ENCODE results near the gene RNF144A.

Gene RNF144A

DNA sequence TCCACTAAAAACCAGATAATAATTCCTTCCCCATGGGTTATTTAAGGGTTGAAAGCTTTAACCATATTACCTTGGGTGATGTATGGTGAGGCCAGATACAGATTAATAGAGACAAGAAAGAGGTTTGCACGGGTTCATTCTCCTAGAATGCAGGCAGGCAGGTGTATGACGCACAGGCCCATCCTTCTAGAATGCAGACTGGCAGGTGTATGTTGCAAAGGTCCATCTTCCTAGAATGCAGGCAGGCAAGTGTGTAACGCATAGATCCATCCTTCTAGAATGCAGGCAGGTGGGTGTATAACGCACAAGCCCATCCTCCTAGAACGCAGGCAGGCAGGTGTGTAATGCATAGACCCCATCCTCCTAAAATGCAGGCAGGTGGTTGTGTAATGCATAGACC is 35.7 kb upstream of the RNF144A start:
- TF ChIP-seq TAF1 (IDR thresholded peaks at IDR 0.05; ENCODE audit: borderline replicate concordance, insufficient read depth, low read length) (no peak), SIN3A (IDR thresholded peaks at IDR 0.05; ENCODE audit: borderline replicate concordance, insufficient read depth, low read length) (no peak), FOXP2 (optimal IDR thresholded peaks at IDR 0.05; ENCODE audit: borderline replicate concordance, extremely low read depth, extremely low read length, insufficient read depth) (no peak), POLR2AphosphoS5 (IDR thresholded peaks at IDR 0.05; ENCODE audit: low read depth, low read length) (no peak)
- TF ChIP-seq, protein P1, sequence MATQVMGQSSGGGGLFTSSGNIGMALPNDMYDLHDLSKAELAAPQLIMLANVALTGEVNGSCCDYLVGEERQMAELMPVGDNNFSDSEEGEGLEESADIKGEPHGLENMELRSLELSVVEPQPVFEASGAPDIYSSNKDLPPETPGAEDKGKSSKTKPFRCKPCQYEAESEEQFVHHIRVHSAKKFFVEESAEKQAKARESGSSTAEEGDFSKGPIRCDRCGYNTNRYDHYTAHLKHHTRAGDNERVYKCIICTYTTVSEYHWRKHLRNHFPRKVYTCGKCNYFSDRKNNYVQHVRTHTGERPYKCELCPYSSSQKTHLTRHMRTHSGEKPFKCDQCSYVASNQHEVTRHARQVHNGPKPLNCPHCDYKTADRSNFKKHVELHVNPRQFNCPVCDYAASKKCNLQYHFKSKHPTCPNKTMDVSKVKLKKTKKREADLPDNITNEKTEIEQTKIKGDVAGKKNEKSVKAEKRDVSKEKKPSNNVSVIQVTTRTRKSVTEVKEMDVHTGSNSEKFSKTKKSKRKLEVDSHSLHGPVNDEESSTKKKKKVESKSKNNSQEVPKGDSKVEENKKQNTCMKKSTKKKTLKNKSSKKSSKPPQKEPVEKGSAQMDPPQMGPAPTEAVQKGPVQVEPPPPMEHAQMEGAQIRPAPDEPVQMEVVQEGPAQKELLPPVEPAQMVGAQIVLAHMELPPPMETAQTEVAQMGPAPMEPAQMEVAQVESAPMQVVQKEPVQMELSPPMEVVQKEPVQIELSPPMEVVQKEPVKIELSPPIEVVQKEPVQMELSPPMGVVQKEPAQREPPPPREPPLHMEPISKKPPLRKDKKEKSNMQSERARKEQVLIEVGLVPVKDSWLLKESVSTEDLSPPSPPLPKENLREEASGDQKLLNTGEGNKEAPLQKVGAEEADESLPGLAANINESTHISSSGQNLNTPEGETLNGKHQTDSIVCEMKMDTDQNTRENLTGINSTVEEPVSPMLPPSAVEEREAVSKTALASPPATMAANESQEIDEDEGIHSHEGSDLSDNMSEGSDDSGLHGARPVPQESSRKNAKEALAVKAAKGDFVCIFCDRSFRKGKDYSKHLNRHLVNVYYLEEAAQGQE (IDR thresholded peaks at IDR 0.05; ENCODE audit: insufficient read depth in 1 of 2, low read depth in 2 of 2, low read length in 2 of 2), result no peak

DNA sequence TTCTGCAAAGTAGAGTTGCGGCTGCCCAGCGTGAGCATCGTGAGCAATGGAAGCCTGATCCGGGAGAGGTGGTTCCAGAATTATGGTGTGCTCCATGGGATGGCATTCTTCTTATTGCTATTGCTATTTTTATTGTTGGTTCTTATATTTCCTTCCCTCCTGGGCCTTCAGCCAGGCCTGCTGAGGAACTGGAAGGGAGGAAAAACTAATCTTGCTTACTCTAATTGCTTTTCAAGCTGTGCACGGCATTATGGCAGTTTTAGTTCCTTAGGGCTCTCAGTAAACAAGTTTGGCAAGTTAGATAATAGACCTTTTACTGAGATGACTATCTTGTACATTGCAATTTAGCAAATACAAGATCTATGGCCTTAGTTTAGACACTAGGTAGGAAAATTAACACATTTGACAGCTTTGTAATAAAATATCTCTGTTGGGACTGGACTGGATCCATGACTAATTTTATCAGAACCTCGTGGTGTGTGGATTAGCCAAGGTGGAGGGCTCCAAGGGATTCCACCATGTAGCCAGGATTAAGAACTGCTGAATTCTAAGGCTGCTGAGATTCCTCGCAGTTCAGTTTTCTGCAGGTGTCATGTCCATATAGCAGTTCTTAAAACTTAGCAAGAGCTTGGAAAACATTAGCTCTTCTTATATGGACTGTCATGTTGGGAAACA is 33.6 kb upstream of the RNF144A start:
- TF ChIP-seq TAF1 (IDR thresholded peaks at IDR 0.05; ENCODE audit: borderline replicate concordance, insufficient read depth, low read length), result no peak
- TF ChIP-seq, protein P1 (IDR thresholded peaks at IDR 0.05; ENCODE audit: insufficient read depth in 1 of 2, low read depth in 2 of 2, low read length in 2 of 2), result no peak
- no peak for TF ChIP-seq POLR2AphosphoS5 (IDR thresholded peaks at IDR 0.05; ENCODE audit: low read depth, low read length)
- TF ChIP-seq SIN3A (IDR thresholded peaks at IDR 0.05; ENCODE audit: borderline replicate concordance, insufficient read depth, low read length), result no peak
- TF ChIP-seq FOXP2 (optimal IDR thresholded peaks at IDR 0.05; ENCODE audit: borderline replicate concordance, extremely low read depth, extremely low read length, insufficient read depth), result no peak

DNA sequence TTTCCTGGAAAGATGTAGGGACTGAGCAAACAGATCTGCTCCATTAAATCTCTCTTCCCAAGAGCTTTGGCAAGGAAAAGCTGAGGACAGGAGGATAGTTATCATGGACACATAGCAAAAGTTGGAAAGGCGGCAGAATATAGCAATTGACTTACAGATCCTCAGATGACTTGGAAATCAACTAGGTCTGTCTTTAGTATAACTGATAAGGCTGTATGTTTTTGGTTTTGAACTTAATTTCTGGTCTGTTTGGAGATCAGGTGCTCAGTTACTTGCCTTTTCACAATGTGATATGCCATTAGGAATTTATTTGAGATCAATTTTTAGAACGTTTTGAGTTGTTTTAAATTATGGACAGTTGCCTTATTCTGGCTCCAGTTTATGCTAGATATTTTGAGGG is 31.7 kb upstream of the RNF144A start:
- TF ChIP-seq TAF1 (IDR thresholded peaks at IDR 0.05; ENCODE audit: borderline replicate concordance, insufficient read depth, low read length) (no peak), FOXP2 (optimal IDR thresholded peaks at IDR 0.05; ENCODE audit: borderline replicate concordance, extremely low read depth, extremely low read length, insufficient read depth) (no peak), POLR2AphosphoS5 (IDR thresholded peaks at IDR 0.05; ENCODE audit: low read depth, low read length) (no peak), SIN3A (IDR thresholded peaks at IDR 0.05; ENCODE audit: borderline replicate concordance, insufficient read depth, low read length) (no peak)
- TF ChIP-seq, protein P1 (IDR thresholded peaks at IDR 0.05; ENCODE audit: insufficient read depth in 1 of 2, low read depth in 2 of 2, low read length in 2 of 2), result no peak

DNA sequence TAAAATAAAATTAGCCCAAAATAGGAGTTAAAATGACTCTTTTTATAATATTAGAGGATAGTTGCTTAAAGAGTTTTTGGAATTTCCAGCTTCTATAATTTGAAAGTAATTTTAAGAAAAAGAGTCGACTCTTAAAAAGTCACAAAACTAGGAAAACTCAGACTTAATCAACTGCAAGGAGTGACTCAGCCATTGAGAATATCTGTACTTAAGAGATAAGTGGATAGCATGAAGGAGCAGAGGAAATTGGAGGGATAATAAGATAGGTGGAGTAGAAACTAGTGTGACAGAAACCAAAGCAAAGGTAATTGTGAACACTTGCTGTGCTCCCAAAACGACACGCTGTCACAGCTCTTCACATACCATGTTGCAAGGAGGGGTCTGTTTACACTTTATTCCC is 31.2 kb upstream of the RNF144A start:
- TF ChIP-seq FOXP2 (optimal IDR thresholded peaks at IDR 0.05; ENCODE audit: borderline replicate concordance, extremely low read depth, extremely low read length, insufficient read depth), result no peak
- TF ChIP-seq POLR2AphosphoS5 (IDR thresholded peaks at IDR 0.05; ENCODE audit: low read depth, low read length), result no peak
- TF ChIP-seq, protein P1 (IDR thresholded peaks at IDR 0.05; ENCODE audit: insufficient read depth in 1 of 2, low read depth in 2 of 2, low read length in 2 of 2), result no peak
- TF ChIP-seq TAF1 (IDR thresholded peaks at IDR 0.05; ENCODE audit: borderline replicate concordance, insufficient read depth, low read length), result no peak
- no peak for TF ChIP-seq SIN3A (IDR thresholded peaks at IDR 0.05; ENCODE audit: borderline replicate concordance, insufficient read depth, low read length)
